NCI-H2107 treated with DMSO at 0.1 percent for 48 hours (cell line): ENCODE results near the gene TAF4.

Experiments
- DNase-seq: peaks from one replicate; lab custom pipeline; 2025; ENCODE audit not compliant: unreplicated experiment; lab: John Stamatoyannopoulos, UW

Gene TAF4

DNA sequence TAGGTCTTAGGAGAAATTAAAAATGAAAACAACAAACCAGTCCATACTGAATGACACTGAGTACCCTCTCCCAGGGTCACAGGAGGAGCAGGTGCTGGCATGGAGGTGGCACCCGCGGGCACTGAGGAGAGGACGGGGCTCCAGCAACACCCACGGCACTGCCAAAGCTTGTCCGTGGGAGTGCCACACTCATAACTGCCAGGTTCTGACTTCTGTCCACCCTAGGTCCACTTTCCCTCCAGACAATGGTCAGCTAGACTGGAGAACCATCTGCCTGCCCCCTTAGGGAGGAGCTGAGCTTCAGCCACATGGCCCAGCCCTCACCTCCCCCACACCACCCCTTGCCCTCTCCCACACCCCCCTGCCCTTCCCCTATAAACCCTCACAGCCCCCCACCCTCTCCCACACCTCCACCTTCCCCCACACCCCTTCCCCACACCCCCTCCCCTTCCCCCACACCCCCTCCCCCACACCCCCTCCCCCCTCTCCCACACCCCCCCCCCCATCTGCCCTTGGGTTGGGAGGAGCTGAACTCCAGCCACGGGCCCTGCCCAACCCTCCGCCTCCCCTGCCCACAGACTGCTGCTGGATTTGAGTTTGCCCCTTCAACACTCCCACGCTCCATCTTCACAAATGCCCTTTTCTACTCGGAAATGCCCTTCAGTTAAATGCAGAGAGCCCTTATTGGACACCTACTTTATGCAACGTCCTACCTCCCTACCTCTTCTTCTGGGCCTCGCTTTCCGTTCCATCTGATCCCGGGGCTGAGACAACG is 129.6 kb downstream of the TAF4 start:
- DNase-seq: no peak

DNA sequence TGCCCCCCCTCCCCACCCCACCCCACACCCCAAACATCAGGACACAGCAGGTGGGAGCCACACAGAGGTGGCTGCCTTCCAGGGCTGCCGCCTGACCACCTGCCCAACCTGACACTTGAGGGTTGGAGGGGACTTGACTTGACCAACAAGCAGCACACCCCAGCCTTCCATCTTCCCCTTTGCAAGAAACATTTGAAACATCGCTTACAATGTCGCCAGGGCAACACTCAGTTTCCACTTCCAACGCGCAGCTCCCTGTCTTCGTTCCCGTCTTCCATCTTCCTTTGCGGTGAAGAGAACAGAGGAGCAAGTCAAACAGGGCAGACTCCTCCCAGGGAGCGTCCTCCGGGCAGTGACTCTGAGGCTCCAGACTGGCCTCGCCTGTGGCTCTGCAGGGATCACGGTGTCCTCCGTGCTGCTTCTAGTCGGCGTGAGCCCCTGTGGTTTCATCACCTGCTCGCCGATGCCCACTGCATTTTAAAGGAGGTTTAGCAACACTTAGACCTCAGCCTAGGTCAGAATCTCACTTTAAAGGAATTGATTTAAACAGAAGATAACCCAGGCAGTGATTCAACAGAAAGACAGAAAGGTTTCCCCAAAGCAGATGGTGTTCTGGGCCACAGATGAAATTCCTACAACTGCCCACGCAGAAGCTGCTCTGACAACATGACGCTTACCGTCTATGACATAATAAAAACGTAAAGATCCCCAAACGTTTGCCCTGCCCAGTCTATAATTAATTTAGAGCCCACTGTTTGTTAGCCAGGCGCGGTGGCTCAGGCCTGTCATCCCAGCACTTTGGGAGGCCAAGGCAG is 130.8 kb downstream of the TAF4 start:
- DNase-seq: no peak

DNA sequence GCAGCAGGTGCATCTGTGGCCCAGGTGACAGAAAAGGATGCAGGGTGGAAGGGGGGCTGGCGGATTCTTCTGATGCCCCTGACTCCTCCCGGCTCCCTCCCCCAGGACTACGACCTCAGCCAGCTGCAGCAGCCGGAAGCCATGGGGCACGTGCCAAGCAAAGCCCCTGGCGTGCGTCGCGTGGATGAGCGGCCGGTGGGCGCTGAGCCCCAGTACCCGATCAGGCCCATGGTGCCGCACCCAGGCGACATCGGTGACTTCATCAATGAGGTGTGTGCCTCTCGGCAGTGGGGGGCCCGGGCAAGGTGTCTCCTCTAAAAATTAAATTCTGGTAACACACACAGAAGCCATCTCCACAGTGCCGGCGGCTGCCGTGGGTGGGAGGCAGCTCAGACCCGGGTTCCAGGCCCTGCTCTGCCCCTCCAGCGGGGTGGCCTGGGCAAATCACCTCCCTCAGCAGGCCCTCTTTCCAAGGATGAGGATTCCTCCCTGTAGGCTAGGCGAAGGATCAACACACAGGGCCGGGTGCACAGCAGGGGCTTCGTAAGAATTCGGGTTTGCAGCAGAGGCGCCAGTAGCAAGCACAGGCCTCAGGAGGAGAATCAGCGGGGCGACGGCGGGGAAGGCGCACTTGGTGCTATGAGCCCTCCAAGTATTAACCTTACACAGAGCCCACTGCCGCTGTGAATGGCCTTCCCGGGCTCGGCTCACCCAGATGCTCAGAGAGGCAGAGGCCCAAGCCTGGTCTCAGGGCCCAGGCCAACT is 131.5 kb downstream of the TAF4 start:
- no peak for DNase-seq

DNA sequence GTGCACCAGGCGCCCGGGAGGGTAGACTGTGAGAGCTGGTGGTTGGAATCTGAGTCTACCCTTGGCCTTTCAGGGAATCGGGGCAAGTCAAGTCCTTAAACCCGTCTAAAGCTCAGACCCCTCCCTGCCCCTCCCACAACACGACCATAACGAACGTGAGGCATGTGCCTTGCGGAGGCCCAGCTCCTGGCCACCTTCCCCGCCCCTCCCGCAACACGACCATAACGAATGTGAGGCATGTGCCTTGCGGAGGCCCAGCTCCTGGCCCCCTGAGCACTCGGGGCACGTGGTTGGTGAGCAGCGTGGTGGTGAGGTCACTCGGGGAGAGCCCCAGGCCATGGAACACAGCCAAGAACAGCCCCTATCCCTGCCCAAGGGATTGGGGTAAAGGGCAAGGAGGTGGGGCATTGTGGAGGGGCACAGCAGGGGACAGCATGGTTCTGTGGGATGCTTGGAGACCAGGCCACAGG is 132.2 kb downstream of the TAF4 start:
- DNase-seq: no peak

DNA sequence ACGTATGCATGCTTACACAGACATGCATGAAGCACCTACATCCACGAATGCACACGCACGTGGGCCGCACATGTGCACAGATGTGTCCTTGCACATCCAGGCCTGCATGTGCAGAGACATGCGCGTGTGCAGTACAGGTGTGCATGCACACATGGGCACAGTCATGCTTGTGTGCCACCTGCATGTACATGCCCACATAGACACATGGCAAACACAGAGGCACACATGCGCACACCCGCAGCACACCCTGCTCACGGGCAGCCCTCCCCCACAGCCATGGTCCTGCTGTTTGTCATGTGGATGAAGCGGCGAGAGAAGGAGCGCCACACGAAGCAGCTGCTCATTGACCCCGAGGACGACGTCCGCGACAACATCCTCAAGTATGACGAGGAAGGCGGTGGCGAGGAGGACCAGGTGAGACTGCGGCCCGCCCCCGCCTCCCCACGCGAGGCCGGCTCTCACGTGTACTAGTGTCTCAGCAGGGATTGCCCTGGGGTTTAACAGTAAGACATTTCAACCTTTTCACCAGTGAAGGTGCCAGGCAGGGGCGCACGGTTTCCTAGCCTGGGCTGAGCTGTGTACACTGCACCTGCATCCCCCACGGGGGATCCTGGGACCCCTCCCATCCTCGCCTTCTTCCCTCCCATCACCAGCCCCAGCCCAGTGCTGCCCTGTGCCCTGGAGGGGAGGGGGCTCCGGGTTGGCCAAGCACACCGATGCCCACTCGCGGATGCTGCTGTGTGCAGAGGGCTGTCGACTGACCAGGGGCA is 132.8 kb downstream of the TAF4 start:
- no peak for DNase-seq

DNA sequence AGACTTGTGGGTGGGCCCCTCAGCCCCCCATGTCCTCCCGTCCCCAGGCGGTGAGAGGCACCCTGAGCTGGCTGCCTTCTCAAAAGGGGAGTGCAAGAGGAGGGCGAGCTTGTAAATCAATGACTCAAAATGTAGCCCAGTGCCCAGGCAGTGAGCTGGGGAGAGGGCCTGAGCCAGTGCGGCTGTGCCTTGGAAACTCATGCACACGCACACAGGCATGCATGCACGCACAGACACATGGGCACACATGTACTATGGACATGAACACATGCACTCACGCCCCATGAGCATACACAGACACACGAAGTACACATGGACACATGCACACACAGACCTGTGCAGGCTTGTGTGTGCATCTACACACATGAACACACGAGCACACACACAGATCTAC is 133.5 kb downstream of the TAF4 start:
- no peak for DNase-seq

DNA sequence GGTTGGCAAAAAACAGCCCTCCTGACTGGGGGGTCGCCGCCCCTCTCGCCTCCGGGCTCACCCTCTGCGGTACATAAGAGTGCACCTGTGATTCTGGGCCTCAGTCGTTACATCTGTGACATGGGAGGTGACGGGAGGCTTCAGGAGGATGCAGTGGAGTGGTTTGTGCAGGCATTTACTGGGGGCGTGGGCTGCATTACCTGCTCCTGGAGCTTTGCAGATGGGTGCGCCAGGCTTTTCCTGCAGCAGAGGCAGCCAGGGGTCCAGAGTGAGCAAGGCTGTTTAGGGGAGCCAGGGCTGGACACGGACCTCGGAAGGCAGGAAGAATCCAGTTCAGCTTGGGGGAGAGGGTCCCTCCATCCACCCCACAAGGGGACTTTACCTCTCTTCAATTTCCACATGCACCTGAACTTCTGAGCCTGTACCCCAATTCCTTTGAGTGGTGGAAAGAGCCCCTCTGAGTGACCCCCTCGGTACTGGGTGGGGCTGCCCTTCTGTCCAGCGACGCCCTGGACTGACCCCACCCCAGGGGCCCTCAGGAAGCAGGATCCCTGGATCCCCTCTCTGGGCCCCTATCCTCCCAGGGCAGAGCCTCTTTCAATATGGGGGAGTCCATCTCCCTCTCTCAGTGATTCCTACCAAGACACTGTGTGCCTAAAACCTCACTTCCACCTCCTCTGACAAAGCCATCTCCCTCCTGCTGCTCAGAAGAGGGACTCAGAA is 134.0 kb downstream of the TAF4 start:
- DNase-seq: no peak

DNA sequence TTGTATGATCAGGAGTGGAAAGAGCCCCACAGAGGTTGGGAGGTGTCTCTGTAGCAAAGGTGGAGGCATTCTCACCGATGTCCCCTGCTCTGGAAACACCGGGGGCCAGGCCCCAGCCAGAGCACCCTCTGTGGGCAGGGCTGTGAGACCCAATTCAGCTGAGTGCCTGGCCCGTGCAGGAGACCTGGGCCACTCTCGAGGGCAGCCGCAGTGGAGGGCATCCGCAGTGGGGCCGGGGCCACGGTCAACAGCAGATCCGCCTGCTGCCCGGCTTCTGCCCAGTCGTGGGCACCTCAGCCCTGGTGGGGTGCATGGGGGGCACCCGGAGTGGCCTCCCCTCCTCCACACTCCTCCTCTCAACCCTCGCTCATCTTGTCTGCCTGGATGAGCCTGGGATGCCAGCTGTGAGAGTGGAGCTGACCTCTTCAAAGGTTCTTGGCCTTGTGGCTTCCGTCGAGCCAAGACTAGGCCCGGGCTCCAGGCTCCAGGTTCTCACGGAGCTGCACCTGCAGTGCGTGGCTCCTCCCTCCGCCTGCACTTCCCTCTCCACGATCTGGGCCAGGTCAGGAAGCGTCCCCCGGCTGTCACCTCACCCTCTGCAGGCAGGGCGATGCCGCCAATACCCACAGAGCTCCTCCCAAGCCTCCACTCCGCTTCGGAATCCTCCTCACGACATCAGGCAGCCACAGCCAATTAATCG is 134.8 kb downstream of the TAF4 start:
- DNase-seq: no peak

DNA sequence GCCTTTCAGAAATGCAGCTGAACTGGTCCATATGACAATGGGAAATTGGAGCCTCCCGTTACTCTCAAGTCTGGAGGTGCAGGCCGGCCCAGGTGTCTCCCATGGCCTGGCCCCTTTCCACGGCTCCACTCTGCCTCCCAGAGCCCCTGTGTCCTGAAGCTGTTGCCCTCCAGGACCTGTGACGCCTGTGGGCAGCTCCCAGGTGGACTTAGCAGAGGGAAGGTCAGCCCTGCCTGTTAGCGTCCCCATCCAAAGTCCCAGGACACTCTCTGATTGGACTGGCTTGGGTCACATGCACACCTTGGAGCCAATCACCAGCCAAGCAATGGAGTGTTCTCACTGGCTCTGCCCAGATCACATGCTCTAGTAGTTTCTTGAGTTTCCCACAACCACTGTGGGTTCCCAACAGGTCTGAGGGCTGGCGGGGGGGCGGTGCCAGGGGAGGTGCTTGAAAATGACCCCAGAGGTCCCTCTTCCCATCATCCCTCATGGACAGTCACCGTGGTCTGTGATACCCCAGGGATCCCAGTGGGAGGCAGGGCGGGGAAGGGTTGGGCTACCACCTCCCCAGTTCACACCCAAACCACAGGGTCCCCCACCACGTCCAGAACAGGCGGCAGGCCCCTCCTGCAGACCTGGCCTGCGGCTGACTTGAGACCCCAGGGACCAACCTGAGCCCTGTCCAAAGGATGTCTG is 135.6 kb downstream of the TAF4 start:
- no peak for DNase-seq

DNA sequence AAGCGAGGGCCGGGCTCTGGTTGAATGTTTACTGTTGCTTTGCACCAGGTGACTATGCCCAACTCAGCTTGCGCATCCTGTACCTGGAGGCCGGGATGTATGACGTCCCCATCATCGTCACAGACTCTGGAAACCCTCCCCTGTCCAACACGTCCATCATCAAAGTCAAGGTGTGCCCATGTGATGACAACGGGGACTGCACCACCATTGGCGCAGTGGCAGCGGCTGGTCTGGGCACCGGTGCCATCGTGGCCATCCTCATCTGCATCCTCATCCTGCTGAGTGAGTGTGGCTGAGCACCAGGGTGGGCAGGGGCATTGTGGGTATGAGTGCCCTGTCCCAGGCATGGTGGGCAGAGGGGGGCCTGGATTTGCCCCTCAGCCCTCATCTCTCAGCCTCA is 136.1 kb downstream of the TAF4 start:
- no peak for DNase-seq

DNA sequence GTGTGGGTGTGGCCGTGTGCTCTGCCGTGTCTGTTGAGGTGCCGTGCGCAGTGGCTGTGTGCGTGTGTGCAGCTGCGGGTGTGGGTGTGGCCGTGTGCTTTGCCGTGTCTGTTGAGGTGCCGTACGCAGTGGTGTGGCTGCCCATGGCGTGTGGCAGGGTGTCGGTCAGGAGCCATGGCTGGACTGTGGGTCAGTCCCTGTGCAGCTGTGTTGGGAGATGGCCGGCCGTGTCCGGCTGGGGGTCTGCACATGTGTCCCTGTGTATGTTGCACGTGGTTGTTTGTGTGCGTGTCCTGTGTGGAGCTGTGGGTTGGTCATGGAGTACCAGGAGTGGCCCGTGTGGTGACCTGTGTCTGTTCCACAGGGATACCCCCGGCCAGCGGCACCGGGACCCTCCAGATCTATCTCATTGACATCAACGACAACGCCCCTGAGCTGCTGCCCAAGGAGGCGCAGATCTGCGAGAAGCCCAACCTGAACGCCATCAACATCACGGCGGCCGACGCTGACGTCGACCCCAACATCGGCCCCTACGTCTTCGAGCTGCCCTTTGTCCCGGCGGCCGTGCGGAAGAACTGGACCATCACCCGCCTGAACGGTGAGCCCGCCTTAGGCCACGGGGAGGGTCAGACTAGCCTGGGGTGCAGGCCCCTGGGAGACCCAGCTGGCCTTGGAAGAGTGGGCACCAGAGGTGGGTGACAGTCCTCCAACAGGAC is 137.7 kb downstream of the TAF4 start:
- DNase-seq: no peak

DNA sequence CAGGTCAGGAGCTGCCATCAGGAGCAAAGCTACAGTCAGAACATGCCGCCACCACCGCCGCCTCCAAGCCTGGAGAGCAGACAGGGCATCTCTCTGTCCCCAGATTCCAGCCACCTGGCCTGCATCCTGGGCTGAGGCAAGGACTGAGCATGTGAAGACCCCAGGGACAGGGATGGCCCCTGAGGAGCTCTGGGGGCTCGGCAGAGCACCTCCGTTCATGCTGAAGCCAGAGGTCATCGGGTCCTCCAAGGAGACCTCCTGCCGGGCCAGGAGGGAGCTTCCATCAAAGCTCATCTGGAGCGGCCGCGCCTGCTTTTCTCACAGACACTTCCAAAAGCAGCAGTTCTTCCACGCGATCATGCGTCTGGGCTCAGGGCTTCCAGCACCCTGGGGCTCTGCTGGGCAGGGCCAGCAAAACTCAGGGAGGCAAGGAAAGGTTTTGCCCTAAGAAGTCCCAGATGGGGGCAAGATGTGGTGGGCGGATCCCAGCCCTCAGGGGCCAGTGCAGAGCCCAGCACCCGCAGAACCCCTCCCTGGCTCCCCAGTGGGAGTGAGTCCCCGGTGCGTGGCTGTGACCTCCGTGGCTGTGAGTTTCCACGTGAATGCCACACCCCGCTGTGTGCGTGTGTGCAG is 138.4 kb downstream of the TAF4 start:
- no peak for DNase-seq

DNA sequence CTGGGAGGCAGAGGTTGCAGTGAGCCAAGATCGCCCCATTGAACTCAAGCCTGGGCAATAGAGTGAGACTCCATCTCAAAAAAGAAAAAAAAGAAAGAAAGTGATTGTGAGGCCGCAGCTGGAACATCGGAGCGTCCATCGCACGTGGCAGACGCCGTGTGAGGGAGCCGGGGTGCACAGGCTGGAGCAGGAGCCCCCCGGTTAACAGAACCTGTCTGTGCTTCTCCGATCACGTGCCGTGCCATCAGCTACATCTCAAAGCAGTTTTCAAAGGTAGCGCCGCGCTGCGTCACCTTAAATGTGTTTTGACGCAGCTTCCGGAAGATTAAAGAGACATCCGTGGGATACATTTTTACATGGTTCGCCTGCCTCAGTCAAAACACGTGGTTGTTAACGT is 138.9 kb downstream of the TAF4 start:
- no peak for DNase-seq

DNA sequence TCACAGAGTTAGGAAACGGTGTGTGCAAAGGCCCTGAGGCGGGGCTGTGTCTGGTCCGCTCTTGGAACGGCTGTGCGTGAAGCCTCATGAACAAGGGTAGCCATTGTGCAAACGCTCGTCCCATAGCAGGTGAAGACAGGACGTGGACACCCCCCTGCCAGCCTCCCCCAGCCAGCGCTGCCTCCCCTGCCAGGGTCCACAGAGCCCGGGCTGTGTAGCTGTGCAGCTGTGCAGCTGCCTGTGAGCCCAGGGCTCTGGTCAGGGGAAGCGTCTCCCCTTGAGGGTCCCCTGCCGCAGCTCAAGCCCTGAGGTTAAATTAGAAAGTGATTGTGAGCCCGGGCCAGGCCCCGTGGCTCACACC is 139.4 kb downstream of the TAF4 start:
- no peak for DNase-seq

DNA sequence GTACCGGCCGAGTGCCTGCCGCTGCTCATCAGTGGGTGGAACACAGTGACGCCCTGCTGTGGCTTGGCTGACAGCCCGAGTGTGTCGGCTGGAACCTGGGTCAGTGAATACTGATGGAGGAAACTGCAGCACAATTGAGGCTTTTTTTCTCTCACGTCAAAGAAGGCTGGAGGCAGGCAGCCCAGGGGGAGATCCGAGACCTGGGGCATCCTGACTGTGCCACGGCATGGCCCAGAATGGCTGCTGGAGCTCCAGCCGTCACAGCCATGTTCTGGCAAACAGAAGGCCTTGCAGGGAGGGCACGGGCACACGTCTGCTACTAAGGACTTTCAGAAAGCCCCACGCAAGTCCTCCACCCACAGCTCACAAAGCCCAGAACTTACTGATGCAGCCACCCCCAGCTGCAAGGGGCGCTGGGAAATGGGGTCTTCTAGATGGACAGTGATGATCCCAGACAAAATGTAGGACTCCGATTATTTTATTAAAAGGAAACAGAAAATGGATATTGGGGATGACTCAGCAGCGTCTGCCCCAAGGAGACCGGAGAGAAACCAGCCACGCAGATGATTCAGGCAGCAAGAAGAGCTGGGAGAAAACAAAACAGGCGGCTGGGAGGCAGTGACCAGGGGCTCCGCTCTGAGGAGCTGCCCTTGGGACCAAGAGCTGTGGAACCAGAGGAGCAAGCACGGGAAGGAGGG is 140.0 kb downstream of the TAF4 start:
- DNase-seq: peak; percentile 23

DNA sequence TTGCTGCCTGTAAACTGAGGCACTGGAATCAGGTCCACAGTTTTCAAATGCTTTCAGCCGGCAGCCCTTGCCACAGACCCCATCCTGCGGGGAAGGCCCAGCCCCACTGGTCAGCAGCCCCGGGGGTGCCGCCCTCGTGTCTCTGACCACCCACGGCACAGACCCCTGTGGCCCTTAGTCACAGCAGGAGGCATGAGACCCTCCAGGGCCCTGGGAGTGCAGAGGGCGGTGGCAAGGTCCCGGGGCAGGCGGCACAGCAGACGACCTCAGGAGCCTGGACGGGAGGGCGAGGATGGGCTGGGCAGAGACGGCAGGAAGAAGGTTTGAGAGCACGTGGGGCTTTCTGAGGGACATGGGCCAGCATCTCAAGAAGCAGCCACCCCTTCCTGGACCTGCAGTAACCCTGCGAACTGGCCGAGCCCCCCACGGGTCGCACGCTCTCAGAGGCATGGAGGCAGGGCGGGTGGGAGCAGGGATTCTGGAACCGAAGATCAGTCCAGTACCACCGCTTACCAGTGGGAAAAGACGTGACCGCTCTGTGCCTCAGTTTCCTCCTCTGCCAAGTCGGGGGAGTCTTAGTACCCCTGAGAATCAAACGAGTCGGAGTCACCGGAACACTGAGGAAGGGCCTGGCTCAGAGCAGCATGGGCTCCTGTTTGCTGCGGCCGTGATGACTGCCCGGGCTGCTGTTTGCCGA is 140.7 kb downstream of the TAF4 start:
- DNase-seq: no peak
